ENCODE data around the gene NUTM1. TPM values are rescaled to one million over a fixed set of nuclear protein-coding genes. Genes with fewer than 3 reads are reported as not detected.

The NUTM1 gene
- total and polyA plus RNA-seq, 9 donors = 0.04 to 0.05 TPM; not detected in 7

Other genes with a start within 250 kb of the NUTM1 start
- gene EMC7, start 241.5 kb upstream of the NUTM1 start, total RNA-seq = 26.2 TPM
- 10 to 100 TPM; 43.0 to 55.7 (median 50.6) TPM for gene EMC7, start 241.5 kb upstream of the NUTM1 start, polyA plus RNA-seq (ENCODE audit: insufficient read depth in 1 of 8, insufficient read length in 8 of 8, low replicate concordance in 1 of 8)
- 1.6 TPM for gene PGBD4, start 241.2 kb upstream of the NUTM1 start, total RNA-seq
- gene PGBD4, start 241.2 kb upstream of the NUTM1 start, polyA plus RNA-seq (ENCODE audit: insufficient read depth in 1 of 8, insufficient read length in 8 of 8, low replicate concordance in 1 of 8) = 1 to 10 TPM; 1.0 to 1.9 (median 1.3) TPM
- gene KATNBL1, start 133.2 kb upstream of the NUTM1 start, total RNA-seq = 113 TPM
- 100 to 1,000 TPM in 2 of 8 donors, 10 to 100 TPM in 6; 64.0 to 132 (median 85.4) TPM for gene KATNBL1, start 133.2 kb upstream of the NUTM1 start, polyA plus RNA-seq (ENCODE audit: insufficient read depth in 1 of 8, insufficient read length in 8 of 8, low replicate concordance in 1 of 8)
- 78.1 TPM for gene EMC4, start 118.3 kb upstream of the NUTM1 start, total RNA-seq
- 10 to 100 TPM; 74.8 to 84.3 (median 78.8) TPM for gene EMC4, start 118.3 kb upstream of the NUTM1 start, polyA plus RNA-seq (ENCODE audit: insufficient read depth in 1 of 8, insufficient read length in 8 of 8, low replicate concordance in 1 of 8)
- 11.7 TPM for gene SLC12A6, start 5.5 kb upstream of the NUTM1 start, total RNA-seq
- 10 to 100 TPM; 12.2 to 18.6 (median 15.3) TPM for gene SLC12A6, start 5.5 kb upstream of the NUTM1 start, polyA plus RNA-seq (ENCODE audit: insufficient read depth in 1 of 8, insufficient read length in 8 of 8, low replicate concordance in 1 of 8)
- 149 TPM for gene NOP10, start 179 bp upstream of the NUTM1 start, total RNA-seq
- 100 to 1,000 TPM in 5 of 8 donors, 10 to 100 TPM in 3; 82.8 to 117 (median 101) TPM for gene NOP10, start 179 bp upstream of the NUTM1 start, polyA plus RNA-seq (ENCODE audit: insufficient read depth in 1 of 8, insufficient read length in 8 of 8, low replicate concordance in 1 of 8)
- 10.8 TPM for gene LPCAT4, start 23.9 kb downstream of the NUTM1 start, total RNA-seq
- gene LPCAT4, start 23.9 kb downstream of the NUTM1 start, polyA plus RNA-seq (ENCODE audit: insufficient read depth in 1 of 8, insufficient read length in 8 of 8, low replicate concordance in 1 of 8) = 10 to 100 TPM; 26.8 to 41.4 (median 37.1) TPM
- 35.2 TPM for gene GOLGA8A, start 94.5 kb downstream of the NUTM1 start, total RNA-seq
- gene GOLGA8A, start 94.5 kb downstream of the NUTM1 start, polyA plus RNA-seq (ENCODE audit: insufficient read depth in 1 of 8, insufficient read length in 8 of 8, low replicate concordance in 1 of 8) = 10 to 100 TPM; 20.5 to 75.9 (median 59.1) TPM
- 15.6 TPM for gene GOLGA8B, start 240.3 kb downstream of the NUTM1 start, total RNA-seq
- gene GOLGA8B, start 240.3 kb downstream of the NUTM1 start, polyA plus RNA-seq (ENCODE audit: insufficient read depth in 1 of 8, insufficient read length in 8 of 8, low replicate concordance in 1 of 8) = 10 to 100 TPM; 16.3 to 66.8 (median 30.0) TPM

Data from muscle of leg (tissue), 9 donors.